Caco-2 (cell line): ENCODE data around the gene KCNA3. TPM values are rescaled to one million over a fixed set of nuclear protein-coding genes. Genes with fewer than 3 reads are reported as not detected.

Source experiments
- BruUV-seq: library from RNA; stranded (reverse); fragments of 400-500 nt; replicated peaks from 2 replicates; lab custom pipeline; 2021; lab: Mats Ljungman, UMichigan
- CTCF ChIA-PET: fragments of 300-600 bp; sonication (Branson Sonifier 250); formaldehyde crosslinking; loops from one replicate; lab custom pipeline; 2022; ENCODE audit warnings: antibody characterized with exemption; lab: Charles Lee
- POLR2A ChIA-PET: fragments of 300-600 bp; sonication (Branson Sonifier 250); formaldehyde crosslinking; loops from one replicate; lab custom pipeline; 2022; ENCODE audit warnings: antibody characterized with exemption; lab: Charles Lee
- DNase-seq, 2 experiments: peaks; one replicate each; pipeline versions ENCODE4 v3.0.0 to v3.0.0-alpha.2; 2020 to 2022
- H3K27me3 ChIP-seq: replicated peaks from 2 replicates; pipeline ENCODE4 v1.6.0; 2011; ENCODE audit warnings: low read length; ENCODE audit not compliant: control insufficient read depth, insufficient read depth
- H3K36me3 ChIP-seq: 2 replicates; pipeline ENCODE4 v1.5.1; 2011; ENCODE audit warnings: low read length; ENCODE audit not compliant: control insufficient read depth, insufficient read depth
- H3K4me1 ChIP-seq: fragments of 250-450 bp; sonication (Bioruptor Pico); 2 replicates; pipeline ENCODE4 v1.5.1; 2020; ENCODE audit warnings: mild to moderate bottlenecking
- H3K4me3 ChIP-seq: 2 replicates; pipeline ENCODE4 v1.5.1; 2011; ENCODE audit warnings: low read depth, mild to moderate bottlenecking, control low read depth, low read length
- H3K9me3 ChIP-seq: fragments of 250-450 bp; sonication (Bioruptor Pico); 2 replicates; pipeline ENCODE4 v1.5.1; 2020; ENCODE audit warnings: mild to moderate bottlenecking, moderate library complexity
- H3K27ac Mint-ChIP-seq: one replicate; pipeline ENCODE4 v1.8.0; 2022; ENCODE audit warnings: mixed read lengths; ENCODE audit not compliant: unreplicated experiment
- H3K27me3 Mint-ChIP-seq: one replicate; pipeline ENCODE4 v1.8.0; 2022; ENCODE audit warnings: mixed read lengths; ENCODE audit not compliant: insufficient read depth, unreplicated experiment
- H3K36me3 Mint-ChIP-seq: one replicate; pipeline ENCODE4 v1.8.0; 2022; ENCODE audit warnings: mild to moderate bottlenecking, mixed read lengths; ENCODE audit not compliant: insufficient read depth, unreplicated experiment
- H3K4me1 Mint-ChIP-seq: one replicate; pipeline ENCODE4 v1.8.0; 2022; ENCODE audit warnings: low read depth, mixed read lengths; ENCODE audit not compliant: unreplicated experiment
- H3K4me3 Mint-ChIP-seq: one replicate; pipeline ENCODE4 v1.8.0; 2022; ENCODE audit warnings: mild to moderate bottlenecking, moderate library complexity, mixed read lengths; ENCODE audit not compliant: unreplicated experiment
- H3K9me3 Mint-ChIP-seq: one replicate; pipeline ENCODE4 v1.8.0; 2022; ENCODE audit warnings: mixed read lengths; ENCODE audit not compliant: unreplicated experiment
- intact Hi-C: fragments of 100-400 bp; cut with micrococcal nuclease; formaldehyde crosslinking; loops from one replicate; pipeline ENCODE4 v1.10.0; 2022; ENCODE audit not compliant: unreplicated experiment
- total RNA-seq: library from RNA; stranded (reverse); gene quantifications from 2 replicates; pipeline ENCODE4 v1.2.3, GENCODE V29; 2022
- TF ChIP-seq, protein P1 (sequence below), 2 experiments: fragments of 200-600 bp in 1 of 2; IDR thresholded peaks; 1 replicate in 1 of 2; 2 replicates in 1 of 2; pipeline versions ENCODE4 v1.5.1 to v1.8.0; 2011 to 2022; ENCODE audit warnings: antibody characterized with exemption in 1 of 2, control low read depth in 1 of 2, inconsistent platforms in 1 of 2, low read depth in 1 of 2, low read length in 1 of 2, mild to moderate bottlenecking in 1 of 2, moderate library complexity in 1 of 2; ENCODE audit not compliant: insufficient read depth in 1 of 2, severe bottlenecking in 1 of 2, unreplicated experiment in 1 of 2

The KCNA3 gene
- total RNA-seq, 1 experiment from 2014 or later = not detected

DNA sequence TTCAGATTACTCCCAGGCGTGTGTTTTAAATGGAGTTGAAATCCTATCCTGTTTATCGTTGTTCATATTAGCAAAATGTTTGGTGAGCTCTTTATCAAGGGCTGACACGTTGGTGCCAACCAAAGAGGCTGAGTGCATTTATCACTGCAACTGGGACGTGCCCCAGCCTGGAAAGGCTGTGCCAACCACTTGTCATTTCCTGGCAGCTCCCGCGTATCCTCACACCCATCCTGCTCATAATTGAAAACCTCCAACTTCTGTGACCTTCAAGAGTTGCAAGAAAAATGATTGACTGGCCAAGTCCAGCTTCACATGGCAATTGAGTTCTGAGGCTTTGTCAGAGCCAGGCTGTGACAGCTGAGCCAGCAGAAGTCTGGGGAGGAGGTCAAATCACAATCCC is 43.7 kb upstream of the KCNA3 start:
- Histone ChIP-seq H3K4me3 (no peak overlapping the region), H3K4me1 (no peaks in the 10 kb centered on the region), H3K36me3 (no peaks in the 10 kb centered on the region), H3K27me3 (no peaks in the 10 kb centered on the region; the same call in 1 of the 2 replicates), H3K9me3 (no peaks in the 10 kb centered on the region)
- BruUV-seq = no TSS peak
- intact Hi-C loops = no loop called here
- ChIA-PET CTCF (no interaction called here), POLR2A (no interaction called here)
- Mint-ChIP-seq H3K27ac (no peak overlapping the region), H3K9me3 (no peaks in the 10 kb centered on the region), H3K4me3 (no peak overlapping the region), H3K27me3 (peaks cover 16% of the 10 kb centered on the region), H3K4me1 (no peaks in the 10 kb centered on the region), H3K36me3 (no peaks in the 10 kb centered on the region)
- DNase-seq = no peak
- TF ChIP-seq, protein P1, sequence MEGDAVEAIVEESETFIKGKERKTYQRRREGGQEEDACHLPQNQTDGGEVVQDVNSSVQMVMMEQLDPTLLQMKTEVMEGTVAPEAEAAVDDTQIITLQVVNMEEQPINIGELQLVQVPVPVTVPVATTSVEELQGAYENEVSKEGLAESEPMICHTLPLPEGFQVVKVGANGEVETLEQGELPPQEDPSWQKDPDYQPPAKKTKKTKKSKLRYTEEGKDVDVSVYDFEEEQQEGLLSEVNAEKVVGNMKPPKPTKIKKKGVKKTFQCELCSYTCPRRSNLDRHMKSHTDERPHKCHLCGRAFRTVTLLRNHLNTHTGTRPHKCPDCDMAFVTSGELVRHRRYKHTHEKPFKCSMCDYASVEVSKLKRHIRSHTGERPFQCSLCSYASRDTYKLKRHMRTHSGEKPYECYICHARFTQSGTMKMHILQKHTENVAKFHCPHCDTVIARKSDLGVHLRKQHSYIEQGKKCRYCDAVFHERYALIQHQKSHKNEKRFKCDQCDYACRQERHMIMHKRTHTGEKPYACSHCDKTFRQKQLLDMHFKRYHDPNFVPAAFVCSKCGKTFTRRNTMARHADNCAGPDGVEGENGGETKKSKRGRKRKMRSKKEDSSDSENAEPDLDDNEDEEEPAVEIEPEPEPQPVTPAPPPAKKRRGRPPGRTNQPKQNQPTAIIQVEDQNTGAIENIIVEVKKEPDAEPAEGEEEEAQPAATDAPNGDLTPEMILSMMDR (IDR thresholded peaks at IDR 0.05; ENCODE audit: insufficient read depth in 1 of 2, low read depth in 1 of 2, low read length in 1 of 2, severe bottlenecking in 1 of 2, unreplicated experiment in 1 of 2) = no peak

DNA sequence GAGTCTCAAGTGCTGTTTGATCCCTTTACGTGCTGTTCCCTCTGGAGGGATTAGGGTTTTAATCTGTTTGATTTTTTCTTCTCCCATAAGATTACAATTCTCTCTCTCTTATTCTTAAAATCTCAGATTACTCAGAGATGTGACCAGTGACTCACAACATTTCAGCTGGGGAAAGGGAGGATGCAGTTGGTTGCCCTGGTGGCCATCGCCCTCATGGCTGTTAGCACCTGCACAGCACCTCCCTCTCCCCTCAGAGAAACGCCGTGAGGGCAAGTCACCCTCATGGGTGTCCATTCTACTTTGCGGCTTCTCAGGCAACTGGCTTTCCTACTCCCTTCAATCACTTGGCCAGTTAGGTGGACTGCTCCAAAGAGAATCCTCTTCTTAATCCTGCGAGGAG is 42.4 kb upstream of the KCNA3 start:
- no peaks in the 10 kb centered on the region for H3K9me3 Mint-ChIP-seq
- no peaks in the 10 kb centered on the region for H3K36me3 ChIP-seq
- no peaks in the 10 kb centered on the region for H3K4me1 ChIP-seq
- CTCF ChIA-PET = no interaction called here
- no peak for DNase-seq
- no peaks in the 10 kb centered on the region for H3K36me3 Mint-ChIP-seq
- no peaks in the 10 kb centered on the region; the same call in 1 of the 2 replicates for H3K27me3 ChIP-seq
- BruUV-seq = no TSS peak
- H3K9me3 ChIP-seq = no peaks in the 10 kb centered on the region
- no peak overlapping the region for H3K4me3 ChIP-seq
- intact Hi-C loops = no loop called here
- peaks cover 24% of the 10 kb centered on the region for H3K27me3 Mint-ChIP-seq
- no peaks in the 10 kb centered on the region for H3K4me1 Mint-ChIP-seq
- POLR2A ChIA-PET = no interaction called here
- TF ChIP-seq, protein P1 (IDR thresholded peaks at IDR 0.05; ENCODE audit: insufficient read depth in 1 of 2, low read depth in 1 of 2, low read length in 1 of 2, severe bottlenecking in 1 of 2, unreplicated experiment in 1 of 2) = no peak
- no peak overlapping the region for H3K27ac Mint-ChIP-seq
- no peak overlapping the region for H3K4me3 Mint-ChIP-seq

DNA sequence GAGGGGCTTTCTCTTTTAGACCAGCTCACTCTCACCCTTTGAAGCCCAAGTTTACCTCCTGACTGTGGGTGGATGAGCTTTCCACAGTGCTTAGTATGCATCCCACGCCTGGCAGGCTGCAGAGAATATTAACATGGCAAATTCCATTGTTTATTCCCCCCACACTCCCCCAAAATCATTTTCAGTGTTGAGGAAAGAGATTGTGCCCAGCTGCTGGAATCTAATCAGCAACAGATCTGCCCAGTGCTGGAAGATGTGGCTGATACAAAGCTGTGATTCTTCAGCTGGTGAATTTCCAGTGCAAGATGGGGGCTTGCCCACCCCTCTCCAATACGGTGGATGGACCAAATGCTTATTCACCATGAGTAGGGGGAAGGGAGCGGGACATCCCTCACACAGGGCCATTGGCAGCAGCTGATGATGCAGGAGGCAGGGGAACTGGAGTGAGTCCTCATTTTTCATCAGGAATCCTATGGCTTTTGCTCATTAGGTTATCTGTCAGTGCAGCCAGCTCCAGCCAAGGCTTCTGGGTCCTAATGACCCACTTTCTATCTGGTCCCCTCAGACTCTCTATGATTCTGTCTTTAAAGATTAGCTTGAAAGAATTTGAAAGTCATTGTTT is 39.7 kb upstream of the KCNA3 start:
- no peak overlapping the region for H3K4me3 ChIP-seq
- no TSS peak for BruUV-seq
- H3K27me3 ChIP-seq = no peaks in the 10 kb centered on the region; the same call in 1 of the 2 replicates
- no peaks in the 10 kb centered on the region for H3K36me3 ChIP-seq
- intact Hi-C loops = no loop called here
- H3K4me1 ChIP-seq = no peaks in the 10 kb centered on the region
- ChIA-PET CTCF (no interaction called here), POLR2A (no interaction called here)
- Mint-ChIP-seq H3K4me1 (no peaks in the 10 kb centered on the region), H3K36me3 (no peaks in the 10 kb centered on the region), H3K27me3 (peaks cover 24% of the 10 kb centered on the region), H3K27ac (no peak overlapping the region), H3K9me3 (no peaks in the 10 kb centered on the region), H3K4me3 (no peak overlapping the region)
- H3K9me3 ChIP-seq = no peaks in the 10 kb centered on the region
- TF ChIP-seq, protein P1 (IDR thresholded peaks at IDR 0.05; ENCODE audit: insufficient read depth in 1 of 2, low read depth in 1 of 2, low read length in 1 of 2, severe bottlenecking in 1 of 2, unreplicated experiment in 1 of 2) = no peak
- no peak for DNase-seq
